ENCODE data around the gene ATXN7L1. TPM values are rescaled to one million over a fixed set of nuclear protein-coding genes. Genes with fewer than 3 reads are reported as not detected.

The ATXN7L1 gene
- total and polyA plus RNA-seq, 2 of the 8 experiments (the other 6 are each of a cell fraction or from before 2014, with no cell fraction given): 14.3 to 34.0 TPM

- Histone ChIP-seq H3K23me2 (ENCODE audit: low read depth, low read length) (no peaks in the 10 kb centered on the region), H3K9ac (replicated peaks in 1 of 4; ENCODE audit: extremely low read depth in 1 of 4, low read depth in 3 of 4, low read length in 3 of 4) (no peak overlapping the region), H2AK5ac (ENCODE audit: low read depth, low read length) (no peak overlapping the region), H3K14ac (ENCODE audit: insufficient read length) (no peak overlapping the region), H3K27me3 (replicated peaks in 1 of 4; ENCODE audit: control insufficient read depth in 3 of 4, extremely low read depth in 1 of 4, insufficient read depth in 3 of 4, low read length in 3 of 4) (no peaks in the 10 kb centered on the region), H3K4me3 (ENCODE audit: extremely low read depth in 1 of 4, insufficient read depth in 2 of 4, low read depth in 3 of 4, low read length in 4 of 4) (no peak overlapping the region), H4K20me1 (replicated peaks in 1 of 2; ENCODE audit: control insufficient read depth in 1 of 2, insufficient read depth in 2 of 2, low read length in 2 of 2) (peaks cover 0 to 4% of the 10 kb centered on the region in 2 experiments), H4K91ac (replicated peaks; ENCODE audit: insufficient read length, low read length) (no peak overlapping the region), H3K4me2 (ENCODE audit: insufficient read depth in 1 of 2, low read depth in 2 of 2, low read length in 2 of 2) (no peak overlapping the region), H2BK120ac (replicated peaks; ENCODE audit: low read depth, low read length) (no peak overlapping the region), H2BK5ac (ENCODE audit: low read depth, low read length) (no peak overlapping the region), H3K79me2 (ENCODE audit: control insufficient read depth in 1 of 2, insufficient read depth in 2 of 2, low read length in 2 of 2) (no peaks in the 10 kb centered on the region), H3K23ac (ENCODE audit: insufficient read length) (no peak overlapping the region), H3K9me3 (ENCODE audit: insufficient read depth in 2 of 2, low read depth in 1 of 2, low read length in 1 of 2) (no peaks in the 10 kb centered on the region), H4K5ac (ENCODE audit: insufficient read length, low read depth, low read length) (no peak overlapping the region), H2BK20ac (ENCODE audit: low read length) (no peak overlapping the region), H4K8ac (ENCODE audit: extremely low read depth, insufficient read depth, low read length) (no peak overlapping the region), H3K36me3 (ENCODE audit: control insufficient read depth in 2 of 4, insufficient read depth in 4 of 4, low read length in 3 of 4) (no peaks in the 10 kb centered on the region), H3K4ac (replicated peaks; ENCODE audit: insufficient read length, low read depth, low read length) (no peak overlapping the region), H3K4me1 (replicated peaks in 1 of 4; ENCODE audit: control insufficient read depth in 3 of 4, insufficient read depth in 4 of 4, low read length in 3 of 4) (peaks cover 2 to 18% (median 6%) of the 10 kb centered on the region in 4 experiments), H3K79me1 (ENCODE audit: low read depth, low read length) (peaks cover 5% of the 10 kb centered on the region; the same call in 1 of the 2 replicates), H2AFZ (ENCODE audit: low read length) (no peak overlapping the region), H3K27ac (ENCODE audit: low read depth, low read length) (no peak overlapping the region), H2BK15ac (ENCODE audit: low read length) (no peak overlapping the region), H2BK12ac (ENCODE audit: low read depth, low read length) (no peak overlapping the region), H3K56ac (replicated peaks; ENCODE audit: insufficient read length, low read depth, low read length) (no peak overlapping the region), H3K18ac (ENCODE audit: extremely low read depth, low read length) (no peak overlapping the region)
- WGBS, 2 experiments (ENCODE audit: extremely low coverage in 1 of 2, insufficient coverage in 1 of 2, insufficient read length in 1 of 2, insufficient replicate concordance in 2 of 2, low coverage in 1 of 2, low lambda C conversion rate in 2 of 2, missing lambda C conversion rate in 1 of 2): 89% methylated on average over 3 of the region's 3 CpGs; no CpG with 5 or more reads in 1 of the 2 experiments
- FAIRE-seq (no peak), DNase-seq (ENCODE audit: low read depth in 1 of 2, low spot score in 2 of 2) (no peak)
- ChIA-PET CTCF (ENCODE audit: partially characterized antibody) (interaction anchor here (0.7 kb wide), 1 partner anchor 30 kb away, joined by 4 read pairs; no protein-coding TSS in a partner anchor), POLR2A (ENCODE audit: partially characterized antibody) (interaction anchor here (0.9 kb wide), 1 partner anchor 15 kb away, joined by 3 read pairs; no protein-coding TSS in a partner anchor)
- TF ChIP-seq KDM1A (IDR thresholded peaks at IDR 0.05; ENCODE audit: borderline replicate concordance, low read length) (no peak), YY1 (IDR thresholded peaks at IDR 0.05; ENCODE audit: low read depth, low read length) (no peak), RXRA (IDR thresholded peaks at IDR 0.05; ENCODE audit: insufficient read depth, low read depth, low read length) (no peak)
Measured at GRCh38 chr7:105790996-105791395, 85.4 kb downstream of the ATXN7L1 start.

Measured in H1 (cell line).